Measurements from ENCODE around the gene IL6R.
A peak's percentile ranks its signal among the peaks of the same experiment; 100 is the strongest.
"Not testable (repeated sequence)": the region's sequence is repeated elsewhere in the genome, so short reads cannot be mapped to it uniquely, and the experiment has no call there.

The IL6R gene

DNA sequence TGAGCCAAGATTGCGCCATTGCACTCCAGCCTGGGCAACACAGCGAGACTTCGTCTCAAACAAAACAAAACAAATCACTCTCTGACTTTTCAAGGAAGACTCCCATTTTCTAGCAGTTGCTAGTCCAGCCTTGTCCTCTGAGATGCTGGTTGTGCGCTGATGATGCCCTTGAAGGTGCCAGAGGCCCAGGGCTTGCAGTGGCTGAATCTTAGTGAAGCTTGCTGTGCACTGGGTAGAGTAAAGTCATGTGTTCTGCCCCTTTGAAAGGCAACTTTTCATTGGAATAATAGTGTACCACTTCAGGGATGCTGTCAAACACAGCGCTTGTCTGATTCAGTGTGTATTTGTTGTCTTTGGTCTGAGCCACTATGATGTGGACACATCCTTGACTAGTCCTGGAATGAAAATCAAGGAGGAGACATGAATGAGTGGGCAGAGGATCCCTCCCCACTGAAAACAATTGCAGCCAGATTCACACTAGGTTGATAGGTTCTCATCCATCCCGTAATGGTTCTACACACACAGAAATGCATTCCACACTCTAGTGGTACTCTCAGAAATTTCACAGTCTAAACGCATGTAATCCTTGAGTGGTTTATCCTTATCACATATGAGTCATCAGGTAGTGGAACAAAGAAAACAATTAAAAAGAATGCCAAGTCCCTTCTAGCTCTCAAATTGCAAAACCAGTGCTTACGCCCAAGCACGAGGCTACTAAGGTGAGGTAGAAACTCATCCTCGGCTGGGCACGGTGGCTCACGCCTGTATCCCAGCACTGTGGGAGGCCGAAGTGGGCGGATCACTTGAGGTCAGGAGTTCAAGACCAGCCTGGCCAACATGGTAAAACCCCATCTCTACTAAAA lies 79.0 kb downstream of the IL6R start:
- DNase-seq (ENCODE audit: low spot score) = no peak

DNA sequence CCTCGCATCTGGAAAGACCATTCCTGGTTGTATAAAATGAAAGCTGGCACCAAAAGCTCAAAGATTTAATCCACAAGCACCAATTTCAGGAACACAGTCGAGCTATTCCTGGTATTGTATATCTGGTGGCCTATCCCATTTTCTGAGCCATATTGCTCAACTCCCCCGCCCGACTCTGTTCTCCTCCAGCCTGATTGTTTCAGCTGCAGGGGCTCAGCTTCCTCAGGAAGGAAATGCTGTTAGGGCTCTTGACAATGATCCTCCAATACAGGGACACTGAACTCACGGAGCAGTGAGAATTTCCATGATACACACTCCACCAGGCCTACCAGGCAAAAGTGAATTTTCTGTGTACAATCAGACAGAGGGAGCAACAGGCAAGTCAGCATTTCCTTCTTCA lies 80.0 kb downstream of the IL6R start:
- no peak for DNase-seq (ENCODE audit: low spot score)

DNA sequence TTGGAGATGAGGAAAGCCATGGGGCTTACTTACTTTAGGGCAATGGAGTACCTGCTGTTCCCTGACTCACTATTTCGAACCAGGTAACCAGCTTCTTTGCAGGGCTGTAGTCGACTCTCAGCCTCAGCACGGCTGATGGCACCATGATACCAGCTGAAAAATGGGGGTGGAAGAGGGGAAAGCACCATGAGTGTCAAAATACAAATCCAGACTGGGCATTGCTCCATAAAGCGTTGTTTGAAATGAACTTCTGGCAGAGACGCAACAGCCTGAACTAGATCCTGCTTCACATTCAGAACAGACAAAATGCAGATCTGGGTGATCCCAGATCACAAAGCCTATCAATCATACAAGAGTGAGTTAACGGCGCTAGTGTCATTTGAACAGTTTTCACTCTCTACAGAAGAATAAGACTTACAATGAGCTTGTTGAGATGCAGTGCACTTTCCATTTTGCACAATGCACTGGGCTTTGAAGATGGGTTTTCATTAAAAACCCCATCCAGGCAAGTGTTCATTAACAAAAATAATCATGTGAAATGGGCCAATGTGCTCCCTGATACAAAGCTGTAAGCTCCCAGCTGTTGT lies 80.9 kb downstream of the IL6R start:
- DNase-seq (ENCODE audit: low spot score) = no peak

DNA sequence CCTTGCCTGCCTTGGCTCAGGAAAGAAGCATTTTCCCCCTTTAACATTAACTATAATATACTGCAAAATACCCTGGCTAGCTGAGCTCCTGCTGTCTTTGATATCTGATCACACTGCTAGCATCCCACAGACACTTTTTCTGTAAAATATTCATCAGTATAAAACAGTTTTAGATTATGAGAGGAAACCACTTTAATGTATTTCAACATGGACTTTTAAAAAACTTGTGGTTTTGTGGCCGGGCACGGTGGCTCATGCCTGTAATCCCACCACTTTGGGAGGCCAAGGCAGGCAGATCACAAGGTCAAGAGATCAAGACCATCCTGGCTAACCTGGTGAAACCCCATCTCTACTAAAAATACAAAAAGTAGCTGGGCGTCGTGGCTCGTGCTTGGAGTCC lies 81.6 kb downstream of the IL6R start:
- not testable (repeated sequence) for DNase-seq (ENCODE audit: low spot score)

DNA sequence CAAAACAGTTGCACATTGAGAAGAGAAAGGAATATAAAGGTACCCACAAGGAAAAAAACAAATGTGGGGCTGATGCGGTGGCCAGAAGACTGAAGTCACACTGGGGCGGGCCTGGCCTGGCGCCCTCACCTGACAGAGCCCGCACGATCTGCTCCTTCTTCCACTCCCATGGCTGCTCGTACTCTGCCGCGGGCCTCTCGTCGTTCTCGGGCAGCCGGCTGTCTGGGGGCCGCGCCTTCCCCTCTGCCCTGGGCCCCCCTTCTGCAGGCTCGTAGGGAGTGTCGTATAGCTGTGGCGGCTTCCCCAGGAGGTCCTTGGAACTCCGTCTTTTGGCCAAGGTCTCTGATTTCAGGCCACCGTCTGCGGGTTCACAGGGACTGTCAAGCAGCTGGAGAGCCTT lies 83.8 kb downstream of the IL6R start:
- no peak for DNase-seq (ENCODE audit: low spot score)

DNA sequence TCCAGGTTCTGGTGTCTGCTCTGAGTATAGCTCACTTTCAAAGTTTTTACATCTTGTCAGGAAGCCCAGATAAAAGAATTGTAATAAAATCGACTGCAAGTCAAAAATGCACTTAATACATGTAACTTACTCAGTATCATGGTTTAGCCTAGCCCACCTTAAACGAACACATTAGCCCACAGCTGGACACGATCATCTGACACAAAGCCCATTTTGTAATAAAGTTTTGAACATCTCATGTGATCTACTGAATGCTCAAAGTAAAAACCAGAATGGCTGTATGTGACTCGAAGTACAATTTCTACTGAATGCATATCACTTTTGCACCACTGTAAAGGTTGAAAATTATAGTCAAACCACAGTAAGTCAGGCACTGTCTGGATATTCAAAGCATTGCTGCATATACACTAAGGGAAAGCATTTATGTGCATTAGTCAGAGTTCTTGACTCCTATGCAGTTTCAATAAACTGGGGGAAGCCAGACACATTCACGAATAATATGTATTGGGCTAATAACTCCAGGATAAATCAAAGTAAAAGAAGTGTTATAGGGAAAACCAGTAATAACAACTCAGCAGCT lies 84.6 kb downstream of the IL6R start:
- no peak for DNase-seq (ENCODE audit: low spot score)

DNA sequence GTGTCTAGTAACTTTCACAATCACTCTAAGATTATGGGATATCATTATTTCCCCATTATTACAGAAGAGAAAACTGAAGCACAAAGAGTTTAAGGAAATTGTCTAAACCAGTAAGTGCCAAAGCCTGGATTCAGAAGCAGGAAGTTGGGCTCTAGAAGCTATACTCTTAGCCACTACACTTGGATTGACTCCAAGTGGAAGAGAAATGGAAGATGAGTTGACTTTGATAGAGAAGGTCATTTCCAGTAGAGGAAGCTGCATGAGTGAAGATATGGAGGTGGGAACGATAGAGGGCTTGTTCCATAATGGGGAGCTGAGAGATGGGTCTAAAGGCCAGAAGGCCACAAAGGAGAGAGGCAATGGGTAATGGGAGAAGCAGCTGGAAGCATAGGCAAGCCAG lies 85.2 kb downstream of the IL6R start:
- no peak for DNase-seq (ENCODE audit: low spot score)

DNA sequence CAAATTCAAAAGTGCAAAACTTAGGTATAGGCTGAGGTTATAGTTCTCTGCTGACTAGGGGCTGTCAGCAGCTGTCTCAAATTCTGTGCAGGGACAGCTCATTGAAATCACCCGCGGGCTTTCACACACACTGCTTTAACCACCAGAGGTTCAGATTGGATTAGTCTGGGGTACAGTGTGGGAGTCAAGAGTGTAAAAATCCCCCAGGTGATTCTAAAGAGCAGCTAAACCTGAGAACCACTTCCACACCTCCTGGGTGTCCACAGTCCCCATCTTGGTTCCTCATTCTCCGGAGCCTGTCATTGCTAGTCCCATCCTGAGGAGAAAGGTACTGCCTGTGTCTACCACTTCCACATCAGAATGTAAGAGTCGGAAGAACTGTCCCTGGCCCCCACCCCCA lies 87.0 kb downstream of the IL6R start:
- DNase-seq (ENCODE audit: low spot score) = no peak

DNA sequence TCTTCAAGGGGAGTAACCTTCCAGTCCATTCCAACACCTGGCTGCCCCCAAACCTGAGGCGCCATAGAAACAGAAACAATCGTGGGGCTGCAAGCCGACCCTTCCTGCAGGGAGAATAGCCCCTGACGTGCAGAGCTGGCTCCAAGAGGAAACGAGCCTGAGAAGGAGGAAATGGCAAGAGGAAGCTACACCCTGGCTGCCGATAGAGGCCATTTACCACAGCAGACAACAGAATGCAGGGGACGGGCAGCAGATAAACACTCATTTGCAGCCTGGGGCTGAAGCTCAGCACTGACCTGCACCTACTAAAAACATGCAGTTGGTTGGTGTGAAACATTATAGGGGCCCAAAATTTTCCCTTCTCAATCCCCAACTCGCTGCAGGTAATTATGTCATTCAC lies 88.1 kb downstream of the IL6R start:
- DNase-seq (ENCODE audit: low spot score) = no peak

DNA sequence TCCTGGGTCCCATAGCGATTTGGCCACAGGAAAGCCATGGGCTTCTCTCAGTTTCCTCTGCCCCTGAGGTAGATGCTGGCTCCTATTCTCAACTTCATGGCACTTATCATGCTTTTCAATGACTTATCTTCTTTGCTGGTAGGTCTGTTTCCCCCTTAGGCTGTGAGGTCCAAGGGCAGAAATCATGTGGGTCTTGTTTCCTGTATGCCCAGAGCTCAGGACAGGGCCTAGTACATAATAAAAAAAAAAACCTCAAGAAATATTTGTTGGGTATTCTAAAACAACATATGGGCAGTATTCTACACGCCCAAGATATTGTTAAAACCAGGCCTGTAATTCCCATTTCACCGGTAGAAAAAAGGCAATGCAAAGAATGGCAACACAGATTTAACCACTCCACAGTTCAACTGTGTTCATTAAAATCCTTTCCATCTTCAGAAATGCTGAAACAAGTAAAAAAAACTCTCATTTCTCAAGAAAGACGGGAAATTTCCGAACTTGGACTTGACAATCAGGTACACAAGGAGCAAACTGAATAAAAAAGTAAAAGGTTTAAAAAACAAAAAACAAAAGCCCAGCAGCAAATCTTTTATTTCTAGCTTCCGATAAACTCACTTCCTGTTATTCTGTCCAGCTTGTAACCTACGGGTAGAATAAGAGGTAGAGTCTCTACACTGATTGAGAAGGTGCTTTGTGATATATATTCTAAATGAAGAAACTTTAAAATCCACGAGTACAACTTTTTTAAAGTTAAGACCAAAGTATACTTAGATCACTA lies 90.5 kb downstream of the IL6R start:
- DNase-seq (ENCODE audit: low spot score) = no peak

DNA sequence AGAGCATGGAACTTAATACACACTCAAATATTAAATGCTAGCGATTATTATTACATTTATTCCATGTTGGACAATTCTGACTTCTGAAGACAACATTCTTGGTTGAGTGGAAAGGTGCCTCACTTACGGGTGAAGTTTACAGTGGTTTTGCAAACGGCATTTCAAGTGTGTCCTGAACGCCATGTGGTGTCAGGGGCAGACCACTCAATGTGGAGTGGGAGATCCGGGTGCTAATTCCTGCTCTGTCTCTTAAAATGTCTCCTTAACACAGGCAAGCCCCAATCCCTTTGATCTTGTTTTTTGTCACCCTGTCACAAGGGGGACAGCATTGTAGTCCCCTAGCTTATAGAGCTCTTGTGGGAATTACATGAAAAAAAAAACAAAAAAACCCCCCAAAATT lies 91.2 kb downstream of the IL6R start:
- no peak for DNase-seq (ENCODE audit: low spot score)

DNA sequence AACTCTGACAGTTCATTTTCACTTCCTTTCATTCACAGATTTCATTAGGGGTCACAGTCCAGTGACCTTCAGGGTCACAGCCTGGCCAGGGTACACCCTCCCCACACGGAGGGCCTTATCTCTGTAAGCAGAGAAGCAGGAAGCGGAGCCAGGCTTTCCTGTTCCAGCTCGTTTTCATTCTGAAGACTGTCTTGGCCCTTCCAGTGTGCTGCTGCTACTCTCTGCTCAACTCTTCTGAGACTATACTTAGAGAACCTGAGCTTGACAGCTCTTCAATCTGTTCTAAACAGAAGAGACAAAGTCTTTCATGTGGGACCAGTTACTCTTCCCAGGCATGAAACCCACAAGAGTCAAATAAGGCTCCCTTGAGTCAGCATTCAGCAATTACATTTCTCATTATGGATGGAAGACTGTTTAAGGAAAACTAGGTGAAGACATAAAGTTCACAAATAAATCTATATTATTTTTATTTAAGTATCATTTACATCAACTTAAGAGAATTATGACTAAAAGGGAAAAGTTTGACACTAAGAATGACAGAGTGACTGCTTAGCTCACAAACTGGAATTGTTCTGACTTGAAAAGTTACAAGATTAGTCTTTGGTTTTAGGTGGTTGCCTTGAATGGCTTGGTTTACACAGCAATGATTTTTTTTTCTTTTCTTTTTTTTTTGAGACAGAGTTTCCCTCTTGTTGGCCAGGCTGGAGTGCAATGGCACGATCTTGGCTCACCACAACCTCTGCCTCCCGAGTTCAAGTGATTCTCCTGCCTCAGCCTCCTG lies 92.1 kb downstream of the IL6R start:
- DNase-seq (ENCODE audit: low spot score) = peak; percentile 67

DNA sequence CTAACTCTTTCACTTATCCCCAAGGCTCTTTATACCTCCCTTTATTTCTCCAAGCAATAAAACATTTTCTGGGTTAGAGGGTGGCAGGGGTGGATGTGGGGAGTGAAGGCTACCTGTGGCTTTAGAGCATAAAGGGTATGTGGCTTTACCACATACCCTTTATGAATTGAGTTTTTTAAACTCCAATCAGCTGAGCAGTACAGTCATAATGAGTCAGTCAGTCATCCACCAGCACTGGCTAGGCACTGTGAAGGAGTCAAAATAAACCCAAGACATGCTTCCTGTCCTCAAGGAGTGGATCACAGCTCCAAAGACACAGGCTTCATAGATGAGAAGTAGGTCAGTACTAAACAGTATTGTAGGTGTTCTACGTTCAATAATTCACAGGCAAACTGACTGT lies 94.3 kb downstream of the IL6R start:
- no peak for DNase-seq (ENCODE audit: low spot score)

DNA sequence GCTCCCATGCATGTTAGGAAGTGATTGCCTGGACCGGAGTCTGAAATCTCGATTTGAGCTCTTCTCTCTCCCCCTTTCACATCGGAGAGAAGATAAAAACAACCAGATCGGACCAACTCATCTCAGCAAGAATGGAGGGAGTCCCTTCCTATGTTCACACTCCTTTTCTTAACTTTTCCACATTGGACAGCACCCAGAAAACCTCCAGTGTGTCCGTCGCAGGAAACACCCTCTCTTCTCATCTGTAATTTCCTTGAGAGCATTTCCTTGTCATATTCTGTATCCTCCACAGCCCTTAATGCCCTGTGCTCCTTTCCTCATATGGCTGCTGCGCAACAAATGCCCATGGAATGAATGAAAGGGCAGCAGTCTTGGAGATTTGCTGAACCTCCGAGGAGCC lies 95.4 kb downstream of the IL6R start:
- DNase-seq (ENCODE audit: low spot score) = no peak

DNA sequence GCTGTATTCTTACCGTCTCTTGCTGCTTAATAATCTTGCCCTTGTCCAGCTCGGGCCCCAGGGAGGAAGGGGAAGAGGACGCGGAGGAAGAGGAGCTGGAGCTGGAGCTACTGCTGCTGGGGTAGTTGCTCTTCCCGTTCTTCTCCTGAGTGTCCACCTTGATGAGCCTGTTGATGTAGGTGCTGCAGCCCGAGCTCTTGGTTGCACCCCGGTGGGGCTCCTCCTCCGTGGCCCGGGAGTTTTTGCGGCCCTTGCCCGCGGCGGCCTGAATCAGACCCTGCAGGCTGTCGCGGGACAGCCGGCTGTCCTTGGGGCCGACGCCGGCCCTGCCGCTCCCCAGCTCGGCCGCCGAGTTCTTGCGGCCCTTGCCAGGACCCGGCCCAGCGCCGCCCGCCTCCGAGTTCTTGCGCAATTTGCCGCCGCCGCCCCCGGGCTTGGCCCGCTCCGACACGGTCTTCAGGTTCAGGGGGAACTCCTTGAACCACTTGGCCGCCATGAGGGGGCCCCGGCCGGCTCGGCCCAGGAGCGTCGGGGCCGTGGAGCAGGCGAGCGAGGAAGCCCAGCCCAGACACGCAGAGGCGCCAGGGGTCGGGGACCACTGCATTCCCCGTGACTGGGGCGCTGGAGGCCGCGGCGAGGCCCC lies 96.4 kb downstream of the IL6R start:
- DNase-seq (ENCODE audit: low spot score) = peak; percentile 66

DNA sequence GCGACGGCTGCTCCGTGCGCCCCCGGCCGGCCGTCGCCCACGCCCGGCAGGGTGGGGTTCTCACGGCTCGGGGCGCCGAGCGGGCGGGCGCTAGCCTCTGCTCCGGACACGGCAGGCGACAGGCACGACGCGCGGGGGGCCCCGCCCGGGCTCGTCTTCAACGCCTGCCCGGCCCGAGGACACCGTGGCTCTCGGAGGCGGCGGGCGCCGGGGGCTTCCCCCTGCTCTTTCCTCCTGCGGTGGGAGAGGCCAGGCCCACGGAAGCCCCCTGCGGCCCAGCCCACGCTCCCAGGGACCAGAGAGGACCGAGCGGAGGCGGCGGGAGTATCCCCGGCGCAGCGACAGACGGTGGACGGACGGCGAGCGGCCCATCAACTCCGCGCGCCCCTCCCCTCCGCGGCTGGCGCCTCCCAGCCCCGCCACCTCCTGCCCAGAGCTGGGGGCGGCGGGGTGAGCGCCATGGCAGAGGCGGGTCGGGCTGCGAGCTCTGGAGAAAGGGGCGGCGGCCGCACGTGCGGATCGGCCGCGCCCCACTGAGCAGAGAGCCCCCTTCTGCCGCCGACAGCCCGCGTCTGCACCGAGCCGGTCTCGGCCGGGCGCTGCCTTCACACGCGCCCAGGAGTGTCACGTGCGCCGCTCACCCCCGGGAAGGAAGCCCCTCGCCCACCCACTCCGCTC lies 97.1 kb downstream of the IL6R start, which contains the start of the genes SHE and TDRD10:
Gene SHE (minus strand): TSS at position 347 of the 678 bp plus-strand sequence. CDS start 386 bp downstream, outside the sequence.
Gene TDRD10 (plus strand): TSS at position 154 of the 678 bp plus-strand sequence. CDS start 4,685 bp downstream, outside the sequence.
- DNase-seq (ENCODE audit: low spot score) = no peak

DNA sequence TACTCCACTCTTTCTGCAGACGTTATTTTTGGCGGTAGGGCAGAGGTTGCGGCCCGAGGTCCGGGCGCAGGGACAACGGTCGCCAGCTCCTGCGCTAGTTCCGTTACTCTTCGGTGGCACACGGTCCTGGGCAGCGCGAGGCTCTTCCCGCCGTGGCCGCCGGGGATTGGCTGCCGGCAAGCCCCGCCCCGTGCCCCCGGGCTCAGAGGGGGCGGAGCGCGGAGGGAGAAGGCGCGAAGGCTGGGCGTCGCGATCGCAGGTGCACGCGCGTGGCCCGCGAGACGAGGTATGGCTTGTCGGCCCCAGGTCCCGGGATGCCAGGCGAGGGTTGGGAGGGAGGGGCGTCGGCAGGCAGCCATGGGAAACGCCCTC lies 97.6 kb downstream of the IL6R start:
- no peak for DNase-seq (ENCODE audit: low spot score)

DNA sequence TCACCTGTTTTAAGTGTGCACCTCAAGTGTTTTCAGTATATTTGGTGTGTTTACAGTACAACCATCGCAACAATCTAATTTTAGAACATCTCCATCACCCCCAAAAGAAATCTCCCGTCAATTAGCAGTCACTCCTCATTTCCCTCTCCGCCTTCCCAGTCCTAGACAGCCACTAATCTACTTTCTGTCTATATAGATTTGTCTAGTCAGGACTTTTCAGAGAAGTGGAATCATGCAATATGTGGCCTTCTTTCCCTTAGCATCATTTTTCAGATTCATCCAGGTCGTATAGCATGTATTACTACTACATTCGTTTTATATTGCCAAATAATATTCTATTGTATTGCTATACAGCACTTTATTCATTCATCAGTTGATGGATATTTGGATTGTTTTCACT lies 98.8 kb downstream of the IL6R start:
- no peak for DNase-seq (ENCODE audit: low spot score)

DNA sequence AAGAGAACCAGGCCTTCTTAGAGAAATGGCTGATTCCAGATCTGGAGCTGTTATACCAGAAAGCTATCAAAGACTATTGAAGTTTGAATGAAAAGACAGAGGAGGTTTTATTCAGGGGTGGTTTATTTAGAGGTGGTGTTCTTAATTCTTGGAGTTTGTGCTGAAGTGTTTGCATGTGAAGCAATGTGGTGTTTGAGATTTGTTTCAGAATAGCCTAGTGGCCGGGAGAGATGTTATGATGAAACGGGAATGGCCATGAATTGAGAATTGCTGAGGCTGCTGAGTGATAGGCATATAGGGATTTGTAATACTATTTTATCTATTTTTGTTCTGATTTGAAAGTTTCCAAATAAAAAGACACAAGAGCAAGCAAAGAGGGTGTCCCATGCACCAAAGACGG lies 107.6 kb downstream of the IL6R start:
- no peak for DNase-seq (ENCODE audit: low spot score)

DNA sequence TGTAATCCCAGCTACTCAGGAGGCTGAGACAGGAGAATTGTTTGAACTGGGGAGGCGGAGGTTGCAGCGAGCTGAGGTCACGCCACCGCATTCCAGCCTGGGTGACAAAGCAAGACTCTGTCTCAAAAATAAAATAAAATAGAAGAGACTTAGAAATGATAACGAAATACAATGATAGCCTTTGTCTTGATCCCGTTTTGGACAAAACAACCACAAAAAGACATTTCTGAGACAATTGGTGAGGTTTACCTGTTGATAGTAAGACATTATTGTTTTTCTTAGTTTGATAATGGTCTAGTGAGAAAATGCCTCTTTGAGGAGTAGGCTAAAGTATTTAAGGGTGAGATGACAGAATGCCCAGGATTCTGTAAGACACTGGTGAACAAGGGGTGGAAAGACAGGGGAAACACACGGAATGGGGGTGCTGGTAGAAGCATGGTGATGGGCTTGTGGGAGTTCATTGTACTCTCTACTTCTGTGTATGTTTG lies 109.0 kb downstream of the IL6R start:
- no peak for DNase-seq (ENCODE audit: low spot score)
